Right cardiac atrium (tissue), 5 donors: ENCODE data around the gene NDUFAF8. TPM values are rescaled to one million over a fixed set of nuclear protein-coding genes. Genes with fewer than 3 reads are reported as not detected.

Source experiments
- ATAC-seq, 2 donors: fragments of 200-7000 bp; cut with Tn5 transposase; one replicate each; pipeline versions ENCODE4 v1.8.0 to v1.9.1; 2020; ENCODE audit warnings: moderate library complexity in 2 of 2, mild to moderate bottlenecking in 1 of 2
- DNase-seq, 3 donors: peaks; one replicate each; pipeline ENCODE4 v3.0.0-alpha.2; 2020
- H3K27ac ChIP-seq: one replicate; pipeline ENCODE4 v1.5.1; 2013; ENCODE audit warnings: mild to moderate bottlenecking, low read length, control low read depth, moderate library complexity
- H3K27me3 ChIP-seq: one replicate; pipeline ENCODE4 v1.6.1; 2013; ENCODE audit not compliant: control insufficient read depth, insufficient read depth
- H3K4me1 ChIP-seq: one replicate; pipeline ENCODE4 v1.6.1; 2013; ENCODE audit warnings: low read length; ENCODE audit not compliant: control insufficient read depth, insufficient read depth
- H3K4me3 ChIP-seq: one replicate; pipeline ENCODE4 v1.5.1; 2013; ENCODE audit warnings: low read length, control low read depth
- H3K9me3 ChIP-seq: one replicate; pipeline ENCODE4 v1.6.1; 2013; ENCODE audit warnings: low read length; ENCODE audit not compliant: control insufficient read depth
- WGBS: extraction: QIAGEN DNeasy Blood & Tissue Kit; methylation state at CpG from one replicate; pipeline ENCODE4 v1.1.7; 2013; 5-methylcytosine and 5-hydroxymethylcytosine counted together
- intact Hi-C, 4 donors: fragments of 100-400 bp; cut with DNase I; formaldehyde crosslinking; loops; one replicate each; pipeline versions ENCODE4 v1.11.0 to v1.14.0; 2022 to 2023
- polyA plus RNA-seq: library from polyadenylated mRNA; stranded (reverse); fragments of 200-250 nt; gene quantifications from one replicate; pipeline ENCODE4 v1.2.3, GENCODE V29; 2013
- total RNA-seq, 4 donors: library from RNA; stranded (reverse); fragmentation: NEBNext Ultra II Directional; extraction: Animal tissue kit (Norgen Biotek cat#: 25700); gene quantifications; one replicate each; pipeline ENCODE4 v1.2.1, GENCODE V29; 2021
- donor health status: healthy with polysubstance abuse.
- donor health status: DM: no; HTN: yes; CAD: no.
- donor health status: DM: no; HTN: no; CAD: no.
- donor health status: DM: no; HTN: yes; CAD: no; lungs with severe emphysema.
- donor health status: DM: yes; HTN: yes; CAD: no.

Gene NDUFAF8
- total and polyA plus RNA-seq, 5 donors = 51.5 to 75.4 (median 55.0) TPM

DNA sequence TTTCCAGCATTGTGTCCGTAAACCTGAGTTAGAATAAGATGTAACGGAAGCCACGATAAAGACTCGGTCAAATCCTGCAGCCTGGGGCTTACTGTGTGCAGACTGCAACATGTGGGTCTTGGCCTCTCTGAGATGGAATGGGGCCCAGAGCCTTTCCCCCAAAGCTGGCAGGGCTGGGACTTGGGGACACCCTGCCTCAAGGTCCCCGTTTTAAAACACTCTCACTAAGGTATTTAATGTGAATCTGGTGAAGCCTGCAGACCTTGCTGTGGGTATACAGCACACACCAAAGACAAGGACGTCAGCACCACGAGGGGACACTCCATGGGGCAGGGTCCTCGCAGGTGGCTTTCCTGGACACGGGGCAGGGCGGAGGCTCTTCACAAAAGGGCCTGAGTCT is 2.1 kb downstream of the NDUFAF8 start:
- Histone ChIP-seq H3K4me3 (no peak overlapping the region), H3K9me3 (no peaks in the 10 kb centered on the region), H3K27ac (no peak overlapping the region), H3K4me1 (peaks cover 8% of the 10 kb centered on the region), H3K27me3 (no peaks in the 10 kb centered on the region)
- ATAC-seq = no peak
- DNase-seq = no peak
- WGBS = 87% methylated on average over 10 of the region's 10 CpGs
- intact Hi-C loops = loop anchor here (5.0 to 10.0 kb wide), 2 partner anchors 96 to 99 kb away; no protein-coding TSS in a partner anchor

GRCh38 chr17:81241648-81242420 is 2.7 kb downstream of the NDUFAF8 start:
- Histone ChIP-seq H3K4me3 (no peak overlapping the region), H3K27me3 (no peaks in the 10 kb centered on the region), H3K4me1 (peaks cover 8% of the 10 kb centered on the region), H3K9me3 (no peaks in the 10 kb centered on the region), H3K27ac (no peak overlapping the region)
- intact Hi-C loops = loop anchor here (5.0 to 10.0 kb wide), 2 partner anchors 97 to 100 kb away; no protein-coding TSS in a partner anchor
- 40% methylated on average over 26 of the region's 26 CpGs for WGBS
- ATAC-seq (no peak), DNase-seq (peak in 1 of 3 donors; percentile 74)

DNA sequence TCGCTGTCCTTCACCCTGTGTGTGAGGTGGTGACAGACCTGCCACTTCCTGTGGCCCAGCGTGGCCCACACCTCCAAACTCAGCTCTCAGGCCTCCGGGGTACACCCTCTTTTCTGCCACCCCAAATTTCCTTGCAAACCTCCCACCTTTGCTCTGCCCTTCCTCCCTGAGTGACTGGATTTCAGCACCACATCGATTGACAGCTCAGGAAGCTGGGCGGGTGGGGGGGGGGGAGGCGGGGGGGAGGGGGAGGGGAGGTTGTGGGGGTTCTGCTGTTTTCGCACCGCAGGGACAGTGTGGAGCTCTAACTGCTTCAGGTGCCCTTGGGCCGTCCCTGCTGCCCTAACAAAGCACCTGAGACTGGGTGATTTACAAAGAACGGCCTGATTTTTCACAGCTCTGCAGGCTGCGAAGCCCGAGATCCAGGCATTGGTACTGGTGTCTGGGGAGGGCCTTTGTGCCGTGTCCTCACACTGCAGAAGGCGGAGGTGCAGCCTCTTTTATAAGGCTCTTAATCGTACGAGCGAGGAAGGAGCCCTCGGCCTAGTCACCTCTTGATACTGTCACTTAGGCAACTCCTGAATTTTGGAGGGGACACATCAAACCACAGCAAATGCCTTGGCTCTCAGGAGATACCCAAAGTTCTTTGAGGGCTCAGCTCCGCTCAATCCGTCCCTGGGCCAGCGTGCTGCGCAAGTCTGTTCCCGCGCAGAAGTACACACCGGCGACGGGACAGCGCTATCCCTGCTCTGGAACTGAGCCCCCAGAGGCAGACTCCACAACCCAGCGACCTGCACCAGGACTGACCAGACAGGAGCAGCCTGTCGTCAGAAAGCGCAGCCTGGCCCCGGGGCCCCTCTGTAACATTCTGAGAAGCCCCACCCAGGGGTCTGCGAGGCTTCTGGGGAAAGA is 3.6 kb downstream of the NDUFAF8 start:
- no peaks in the 10 kb centered on the region for H3K9me3 ChIP-seq
- 72% methylated on average over 32 of the region's 33 CpGs for WGBS
- no peak overlapping the region for H3K27ac ChIP-seq
- H3K4me1 ChIP-seq = peaks cover 8% of the 10 kb centered on the region
- H3K4me3 ChIP-seq = no peak overlapping the region
- ATAC-seq (no peak), DNase-seq (peak in 2 of 3 donors; percentile 28 to 45)
- no peaks in the 10 kb centered on the region for H3K27me3 ChIP-seq
- intact Hi-C loops = loop anchor here (5.0 to 10.0 kb wide), 2 partner anchors 98 to 100 kb away; no protein-coding TSS in a partner anchor

GRCh38 chr17:81243333-81243664 is 4.2 kb downstream of the NDUFAF8 start:
- Histone ChIP-seq H3K27ac (no peak overlapping the region), H3K4me3 (no peak overlapping the region), H3K9me3 (no peaks in the 10 kb centered on the region), H3K27me3 (no peaks in the 10 kb centered on the region), H3K4me1 (peaks cover 4% of the 10 kb centered on the region)
- DNase-seq = peak in 2 of 3 donors; percentile 8 to 43
- 78% methylated on average over 10 of the region's 10 CpGs for WGBS
- intact Hi-C loops = loop anchor here (5.0 to 10.0 kb wide), 2 partner anchors 98 to 101 kb away; no protein-coding TSS in a partner anchor
- ATAC-seq = no peak

- H3K9me3 ChIP-seq = no peaks in the 10 kb centered on the region
- peak; percentile 10 to 51 (median 50) for DNase-seq
- peaks cover 4% of the 10 kb centered on the region for H3K4me1 ChIP-seq
- ATAC-seq = no peak
- H3K27ac ChIP-seq = no peak overlapping the region
- WGBS = 69% methylated on average over 24 of the region's 24 CpGs
- intact Hi-C loops = loop anchor here (5.0 to 10.0 kb wide), 2 partner anchors 100 to 102 kb away; no protein-coding TSS in a partner anchor
- no peaks in the 10 kb centered on the region for H3K27me3 ChIP-seq
- no peak overlapping the region for H3K4me3 ChIP-seq
Observed at GRCh38 chr17:81244358-81245023, 5.4 kb downstream of the NDUFAF8 start.

DNA sequence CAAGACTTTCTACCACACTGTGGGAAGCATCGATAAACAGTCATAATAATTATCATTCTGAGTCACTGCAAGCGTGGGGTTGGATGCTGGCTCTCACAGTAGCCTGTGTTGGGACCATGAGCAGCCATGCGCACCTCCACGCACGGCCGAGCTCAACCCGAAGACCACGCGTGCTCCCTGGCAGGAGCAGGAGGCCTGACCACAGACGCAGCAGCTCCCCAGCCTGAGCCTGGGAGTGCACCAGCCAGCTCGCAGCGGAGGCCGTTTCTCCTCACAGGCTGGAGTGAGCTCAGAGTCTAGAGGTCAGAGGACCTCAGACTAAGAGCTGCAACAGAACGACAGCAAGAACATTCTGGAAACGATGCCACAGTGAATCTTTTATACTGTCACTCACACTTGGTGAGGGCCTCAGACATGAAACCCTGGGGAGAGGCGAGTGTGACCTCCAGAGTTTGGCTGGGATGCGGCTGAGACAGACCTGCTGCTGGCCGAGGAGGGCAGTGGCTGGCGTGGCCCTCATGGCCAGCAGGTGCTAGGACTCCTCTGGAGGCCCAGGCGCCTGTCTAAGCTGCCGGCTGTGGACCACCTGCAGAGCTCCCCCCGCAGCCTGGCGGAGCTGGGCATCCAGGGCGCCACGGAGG is 6.0 kb downstream of the NDUFAF8 start:
- peak; percentile 8 to 40 (median 37) for DNase-seq
- Histone ChIP-seq H3K4me1 (peaks cover 1% of the 10 kb centered on the region), H3K9me3 (no peaks in the 10 kb centered on the region), H3K27me3 (no peaks in the 10 kb centered on the region), H3K4me3 (no peak overlapping the region), H3K27ac (no peak overlapping the region)
- intact Hi-C loops = loop anchor here in 1 of 4 donors (10.0 kb wide), 1 partner anchor 100 kb away; no protein-coding TSS in a partner anchor
- WGBS = 83% methylated on average over 25 of the region's 25 CpGs
- no peak for ATAC-seq

DNA sequence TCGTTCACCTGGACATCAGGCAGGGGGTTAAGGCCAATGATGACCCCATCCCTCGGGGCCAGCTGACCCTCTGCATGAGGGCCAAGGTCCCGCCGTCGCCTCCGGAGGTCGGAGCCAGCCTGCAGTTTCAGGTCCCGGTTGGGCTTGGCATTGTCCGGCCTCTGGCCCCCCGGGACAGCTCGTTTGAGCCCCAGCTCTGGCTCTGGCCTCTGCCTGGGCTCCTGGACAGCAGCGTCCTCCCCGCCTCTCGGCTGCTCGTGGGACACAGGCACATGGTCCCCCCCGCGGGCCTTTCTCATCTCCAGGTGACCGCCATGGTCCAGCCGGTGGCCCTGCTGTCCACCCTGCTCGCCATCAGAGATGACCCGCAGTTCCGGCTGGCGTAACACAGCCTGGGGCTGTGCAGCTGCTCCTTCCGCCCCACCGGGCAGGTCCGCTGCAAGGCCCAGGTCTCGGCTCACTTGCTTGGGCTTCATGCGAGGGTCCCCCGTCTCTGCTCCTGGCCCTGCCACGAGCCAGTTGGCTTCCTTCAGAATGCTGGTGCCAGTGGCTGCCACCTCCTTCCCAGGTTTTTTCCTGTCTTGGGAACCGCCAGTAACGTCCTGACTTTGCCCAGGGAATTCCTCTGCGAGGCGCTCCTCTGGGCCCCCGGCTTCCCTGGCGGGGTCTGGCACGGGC is 6.7 kb downstream of the NDUFAF8 start:
- Histone ChIP-seq H3K27me3 (no peaks in the 10 kb centered on the region), H3K9me3 (no peaks in the 10 kb centered on the region), H3K4me1 (no peaks in the 10 kb centered on the region), H3K27ac (no peak overlapping the region), H3K4me3 (no peak overlapping the region)
- ATAC-seq = peak in 1 of 2 donors; percentile 4
- 70% methylated on average over 37 of the region's 37 CpGs for WGBS
- intact Hi-C loops = loop anchor here in 1 of 4 donors (10.0 kb wide), 1 partner anchor 101 kb away; no protein-coding TSS in a partner anchor
- DNase-seq = peak; percentile 17 to 62 (median 34)

GRCh38 chr17:81246343-81246670 is 7.2 kb downstream of the NDUFAF8 start:
- no peaks in the 10 kb centered on the region for H3K27me3 ChIP-seq
- H3K4me1 ChIP-seq = no peaks in the 10 kb centered on the region
- intact Hi-C loops = loop anchor here in 1 of 4 donors (10.0 kb wide), 1 partner anchor 102 kb away; no protein-coding TSS in a partner anchor
- no peak for DNase-seq
- no peaks in the 10 kb centered on the region for H3K9me3 ChIP-seq
- H3K27ac ChIP-seq = no peak overlapping the region
- no peak for ATAC-seq
- WGBS = 90% methylated on average over 10 of the region's 10 CpGs
- no peak overlapping the region for H3K4me3 ChIP-seq

GRCh38 chr17:81246679-81247338 is 7.7 kb downstream of the NDUFAF8 start:
- DNase-seq (peak; percentile 11 to 43 (median 42)), ATAC-seq (no peak)
- H3K4me3 ChIP-seq = no peak overlapping the region
- intact Hi-C loops = loop anchor here in 1 of 4 donors (10.0 kb wide), 1 partner anchor 102 kb away; no protein-coding TSS in a partner anchor
- H3K9me3 ChIP-seq = no peaks in the 10 kb centered on the region
- H3K27ac ChIP-seq = no peak overlapping the region
- WGBS = 93% methylated on average over 28 of the region's 28 CpGs
- H3K27me3 ChIP-seq = no peaks in the 10 kb centered on the region
- H3K4me1 ChIP-seq = no peaks in the 10 kb centered on the region
